Breast epithelium (tissue), 4 donors: ENCODE measurements around the gene PILRB. TPM values are rescaled to one million over a fixed set of nuclear protein-coding genes. Genes with fewer than 3 reads are reported as not detected.

ENCODE experiments used
- DNase-seq, 2 donors: peaks; one replicate each; pipeline ENCODE4 v3.0.0-alpha.2; 2019; ENCODE audit warnings: low spot score in 2 of 2
- H3K27ac ChIP-seq, 2 donors: fragments of 200-600 bp; sonication (generic) in 1 of 2; one replicate each; pipeline ENCODE4 v1.5.1; 2016 to 2019; ENCODE audit warnings: mild to moderate bottlenecking in 1 of 2
- H3K27me3 ChIP-seq, 2 donors: fragments of 200-600 bp; sonication (generic) in 1 of 2; one replicate each; pipeline versions ENCODE4 v1.5.1 to v1.6.0; 2017 to 2019; ENCODE audit warnings: control low read depth in 1 of 2, mild to moderate bottlenecking in 1 of 2
- H3K36me3 ChIP-seq: fragments of 200-600 bp; one replicate; pipeline ENCODE4 v1.5.1; 2019
- H3K4me1 ChIP-seq, 2 donors: fragments of 200-600 bp; sonication (generic); one replicate each; pipeline ENCODE4 v1.5.1; 2016 to 2019; ENCODE audit warnings: control low read depth in 1 of 2
- H3K4me3 ChIP-seq, 3 donors: fragments of 200-600 bp; sonication (generic); 1 replicate in 2 of 3; 2 replicates in 1 of 3; pipeline ENCODE4 v1.5.1; 2016 to 2019; ENCODE audit warnings: mild to moderate bottlenecking in 3 of 3, moderate library complexity in 2 of 3
- H3K9me3 ChIP-seq, 2 donors: fragments of 200-600 bp; sonication (generic) in 1 of 2; one replicate each; pipeline ENCODE4 v1.5.1; 2016 to 2019; ENCODE audit warnings: control low read depth in 1 of 2
- POLR2A ChIP-seq: fragments of 450-650 bp; IDR thresholded peaks from one replicate; pipeline ENCODE4 v1.6.1; 2016; ENCODE audit warnings: antibody characterized with exemption, mild to moderate bottlenecking, moderate library complexity
- POLR2AphosphoS5 ChIP-seq, 3 donors: sonication (generic); formaldehyde crosslinking; IDR thresholded peaks; one replicate each; pipeline ENCODE4 v1.6.1; 2017; ENCODE audit warnings: antibody characterized with exemption in 3 of 3
- intact Hi-C: fragments of 100-400 bp; cut with DNase I; formaldehyde crosslinking; loops from one replicate; pipeline ENCODE4 v1.15.1; 2023; ENCODE audit warnings: low total_unique reads
- total RNA-seq, 3 donors: library from RNA; depleted of rRNA; stranded (reverse); fragments of >200 nt; gene quantifications; one replicate each; pipeline ENCODE4 v1.1.0, GENCODE V29; 2016
- TF ChIP-seq, protein P1 (sequence below), 3 donors: fragments of 450-650 bp; IDR thresholded peaks; one replicate each; pipeline ENCODE4 v1.5.1; 2016 to 2017; ENCODE audit warnings: antibody characterized with exemption in 3 of 3, mild to moderate bottlenecking in 3 of 3, moderate library complexity in 3 of 3

The PILRB gene
- total RNA-seq, 3 donors from 2014 or later = 33.8 to 100.0 (median 75.4) TPM

DNA sequence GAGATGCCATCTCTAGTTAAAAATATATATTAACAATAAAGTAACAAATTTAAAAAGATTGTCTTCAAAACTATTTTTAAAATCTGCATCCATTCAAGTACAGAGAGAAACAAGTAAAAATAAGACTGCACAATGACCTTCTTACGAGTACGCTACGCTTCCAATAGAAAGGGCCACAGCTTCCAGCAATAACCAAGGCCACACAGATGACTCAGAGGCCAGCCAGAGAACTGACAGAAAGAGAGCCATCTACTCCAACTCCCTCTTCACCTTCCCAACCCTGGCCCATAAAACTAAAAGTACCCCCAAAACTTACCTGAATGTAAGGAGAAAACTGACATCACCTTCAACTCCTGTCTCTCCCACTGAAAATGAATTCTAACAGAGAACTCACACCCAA is 42.1 kb downstream of the PILRB start:
- no peaks in the 10 kb centered on the region for H3K27me3 ChIP-seq
- H3K4me1 ChIP-seq = no peaks in the 10 kb centered on the region
- no peak overlapping the region for H3K4me3 ChIP-seq
- no peaks in the 10 kb centered on the region for H3K36me3 ChIP-seq
- TF ChIP-seq POLR2A (no peak), POLR2AphosphoS5 (IDR thresholded peaks at IDR 0.05) (no peak)
- TF ChIP-seq, protein P1, sequence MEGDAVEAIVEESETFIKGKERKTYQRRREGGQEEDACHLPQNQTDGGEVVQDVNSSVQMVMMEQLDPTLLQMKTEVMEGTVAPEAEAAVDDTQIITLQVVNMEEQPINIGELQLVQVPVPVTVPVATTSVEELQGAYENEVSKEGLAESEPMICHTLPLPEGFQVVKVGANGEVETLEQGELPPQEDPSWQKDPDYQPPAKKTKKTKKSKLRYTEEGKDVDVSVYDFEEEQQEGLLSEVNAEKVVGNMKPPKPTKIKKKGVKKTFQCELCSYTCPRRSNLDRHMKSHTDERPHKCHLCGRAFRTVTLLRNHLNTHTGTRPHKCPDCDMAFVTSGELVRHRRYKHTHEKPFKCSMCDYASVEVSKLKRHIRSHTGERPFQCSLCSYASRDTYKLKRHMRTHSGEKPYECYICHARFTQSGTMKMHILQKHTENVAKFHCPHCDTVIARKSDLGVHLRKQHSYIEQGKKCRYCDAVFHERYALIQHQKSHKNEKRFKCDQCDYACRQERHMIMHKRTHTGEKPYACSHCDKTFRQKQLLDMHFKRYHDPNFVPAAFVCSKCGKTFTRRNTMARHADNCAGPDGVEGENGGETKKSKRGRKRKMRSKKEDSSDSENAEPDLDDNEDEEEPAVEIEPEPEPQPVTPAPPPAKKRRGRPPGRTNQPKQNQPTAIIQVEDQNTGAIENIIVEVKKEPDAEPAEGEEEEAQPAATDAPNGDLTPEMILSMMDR (IDR thresholded peaks at IDR 0.05) = no peak
- DNase-seq = no peak
- H3K27ac ChIP-seq = no peak overlapping the region
- intact Hi-C loops = no loop called here
- no peaks in the 10 kb centered on the region for H3K9me3 ChIP-seq

DNA sequence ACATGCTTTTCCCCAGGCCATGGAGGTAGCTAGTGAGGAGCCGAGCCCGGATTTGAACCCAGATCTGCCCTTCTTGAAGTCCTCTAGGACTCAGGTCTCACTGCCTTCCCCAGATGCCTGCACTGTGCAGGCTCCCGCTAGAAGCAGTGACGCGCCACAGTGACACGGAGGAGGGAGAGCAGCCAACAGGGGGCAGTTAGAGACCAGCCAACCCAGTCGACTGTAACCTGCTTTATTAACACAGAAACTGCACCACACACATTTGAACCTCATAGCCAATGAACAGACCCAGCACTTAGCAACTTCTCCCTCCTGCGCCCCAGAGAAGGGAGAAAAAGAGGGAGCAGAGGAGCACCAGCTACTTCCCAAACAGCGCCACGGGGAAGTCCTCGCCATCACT is 42.7 kb downstream of the PILRB start:
- no peak for DNase-seq
- intact Hi-C loops = no loop called here
- Histone ChIP-seq H3K9me3 (no peaks in the 10 kb centered on the region), H3K4me1 (no peaks in the 10 kb centered on the region), H3K36me3 (no peaks in the 10 kb centered on the region), H3K27me3 (no peaks in the 10 kb centered on the region), H3K27ac (no peak overlapping the region), H3K4me3 (no peak overlapping the region)
- TF ChIP-seq, protein P1 (IDR thresholded peaks at IDR 0.05) = no peak
- TF ChIP-seq POLR2AphosphoS5 (IDR thresholded peaks at IDR 0.05) = no peak
- no peak for TF ChIP-seq POLR2A

DNA sequence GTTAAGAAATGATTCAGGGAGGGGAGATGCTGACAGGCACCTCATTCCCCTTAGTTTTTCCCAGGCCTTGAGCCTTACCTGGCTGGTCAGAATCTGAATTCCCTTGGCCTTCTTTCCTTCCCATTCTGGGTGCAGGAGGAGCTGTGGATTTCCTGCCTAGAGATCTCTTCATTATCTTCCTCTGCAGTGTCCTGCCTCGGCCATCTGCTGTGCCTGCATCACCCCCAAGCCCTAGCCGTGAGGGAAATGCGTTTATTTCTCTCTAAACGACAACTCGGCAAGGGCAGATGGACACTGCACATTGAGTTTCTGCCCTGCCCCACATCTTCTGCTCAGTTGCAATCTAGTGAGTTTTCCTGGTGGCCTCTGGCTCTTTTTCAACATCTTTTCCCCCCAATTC is 43.9 kb downstream of the PILRB start:
- Histone ChIP-seq H3K4me3 (no peak overlapping the region), H3K9me3 (no peaks in the 10 kb centered on the region), H3K27ac (no peak overlapping the region), H3K4me1 (no peaks in the 10 kb centered on the region), H3K36me3 (no peaks in the 10 kb centered on the region), H3K27me3 (no peaks in the 10 kb centered on the region)
- intact Hi-C loops = no loop called here
- TF ChIP-seq POLR2AphosphoS5 (IDR thresholded peaks at IDR 0.05) (no peak), POLR2A (no peak)
- TF ChIP-seq, protein P1 (IDR thresholded peaks at IDR 0.05) = no peak
- no peak for DNase-seq

DNA sequence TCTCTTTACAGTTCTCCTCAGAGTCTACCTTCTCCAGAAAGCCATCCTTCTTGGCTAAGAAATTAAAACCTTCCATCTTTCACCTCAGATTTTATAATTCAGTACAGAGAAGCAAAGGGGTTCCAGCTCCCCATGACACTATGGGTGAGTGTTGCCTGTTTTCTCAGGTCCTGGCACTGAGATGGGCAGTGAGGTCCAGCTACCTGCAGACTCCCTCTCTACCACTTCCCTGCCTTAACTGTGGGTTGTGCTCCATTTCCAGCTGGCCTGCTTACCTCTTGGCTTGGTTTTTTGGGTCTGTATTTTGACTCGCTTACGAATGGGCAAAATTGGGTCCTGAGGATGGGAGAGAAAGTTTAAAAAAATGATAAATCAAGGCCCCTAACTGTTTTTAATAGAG is 44.3 kb downstream of the PILRB start:
- Histone ChIP-seq H3K36me3 (no peaks in the 10 kb centered on the region), H3K27me3 (no peaks in the 10 kb centered on the region), H3K4me3 (no peak overlapping the region), H3K4me1 (no peaks in the 10 kb centered on the region), H3K9me3 (no peaks in the 10 kb centered on the region), H3K27ac (no peak overlapping the region)
- no peak for TF ChIP-seq POLR2AphosphoS5 (IDR thresholded peaks at IDR 0.05)
- DNase-seq = no peak
- intact Hi-C loops = no loop called here

DNA sequence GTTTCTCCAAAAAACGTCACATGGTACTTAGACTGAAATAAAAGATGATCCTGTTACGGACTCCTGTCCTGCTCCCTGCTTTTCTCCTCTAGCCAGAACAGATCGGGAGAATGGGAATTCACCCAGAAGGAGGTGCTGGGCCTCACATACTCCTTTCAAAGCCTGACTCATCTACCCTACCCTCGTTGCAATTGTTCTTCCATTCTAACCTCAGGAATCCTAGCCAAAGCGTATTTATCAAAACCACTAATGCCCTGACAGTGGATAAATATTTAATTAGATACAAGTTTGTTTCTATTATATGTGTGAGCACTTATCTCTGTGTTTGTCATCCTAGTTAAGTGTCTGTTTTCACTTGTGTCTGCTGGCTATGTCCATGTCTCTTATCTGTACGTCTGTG is 48.9 kb downstream of the PILRB start:
- H3K4me3 ChIP-seq = no peak overlapping the region
- H3K4me1 ChIP-seq = no peaks in the 10 kb centered on the region
- H3K9me3 ChIP-seq = no peaks in the 10 kb centered on the region
- no peak overlapping the region for H3K27ac ChIP-seq
- DNase-seq = no peak
- no peaks in the 10 kb centered on the region for H3K27me3 ChIP-seq
- TF ChIP-seq POLR2AphosphoS5 (IDR thresholded peaks at IDR 0.05) (no peak), POLR2A (no peak)
- TF ChIP-seq, protein P1 (IDR thresholded peaks at IDR 0.05) = no peak
- intact Hi-C loops = no loop called here
- H3K36me3 ChIP-seq = no peaks in the 10 kb centered on the region
